Nephron (organoid): Measurements from ENCODE around the gene FGF7.

Experiments
- H3K27ac Mint-ChIP-seq, 3 experiments: 2 replicates each; pipeline ENCODE4 v1.8.0; 2020; ENCODE audit warnings: mixed read lengths in 3 of 3, mild to moderate bottlenecking in 2 of 3, moderate library complexity in 1 of 3
- H3K27me3 Mint-ChIP-seq: 2 replicates; pipeline ENCODE4 v1.8.0; 2021; ENCODE audit warnings: low read depth, mild to moderate bottlenecking, moderate library complexity, mixed read lengths
- H3K36me3 Mint-ChIP-seq: 2 replicates; pipeline ENCODE4 v1.8.0; 2020; ENCODE audit warnings: low read depth, mixed read lengths
- H3K4me1 Mint-ChIP-seq: 2 replicates; pipeline ENCODE4 v1.8.0; 2020; ENCODE audit warnings: mixed read lengths
- H3K4me3 Mint-ChIP-seq, 3 experiments: 2 replicates each; pipeline ENCODE4 v1.8.0; 2020; ENCODE audit warnings: mild to moderate bottlenecking in 3 of 3, mixed read lengths in 3 of 3, moderate library complexity in 2 of 3
- H3K9me3 Mint-ChIP-seq: 2 replicates; pipeline ENCODE4 v1.8.0; 2020; ENCODE audit warnings: mixed read lengths
- TF ChIP-seq, protein P1 (sequence below), 3 experiments: fragments of 200-600 bp; sonication (generic); IDR thresholded peaks; one replicate each; pipeline ENCODE4 v1.5.0; 2021; ENCODE audit warnings: antibody characterized with exemption in 3 of 3; ENCODE audit not compliant: unreplicated experiment in 3 of 3

Gene FGF7

DNA sequence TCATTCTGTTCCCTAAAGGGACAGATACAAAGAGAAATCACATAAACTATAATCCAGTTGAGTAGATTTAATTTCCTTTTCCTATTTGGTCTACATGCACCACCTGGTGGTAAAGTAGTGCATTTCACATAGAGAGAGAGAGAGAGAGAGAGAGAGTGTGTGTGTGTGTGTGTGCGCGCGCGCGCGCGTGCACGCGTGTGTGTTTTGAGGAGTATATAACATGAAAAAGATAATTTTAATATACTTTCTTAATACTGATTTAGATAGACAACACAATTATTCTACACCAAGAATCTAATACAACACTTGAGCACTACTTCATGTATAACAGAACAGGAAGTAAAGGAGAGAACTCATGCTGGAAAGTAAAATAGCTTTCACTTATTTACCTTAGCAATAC lies 1.1 kb upstream of the FGF7 start:
- peak overlapping the region; percentile 50 to 72 (median 66) for H3K4me3 Mint-ChIP-seq
- TF ChIP-seq, protein P1, sequence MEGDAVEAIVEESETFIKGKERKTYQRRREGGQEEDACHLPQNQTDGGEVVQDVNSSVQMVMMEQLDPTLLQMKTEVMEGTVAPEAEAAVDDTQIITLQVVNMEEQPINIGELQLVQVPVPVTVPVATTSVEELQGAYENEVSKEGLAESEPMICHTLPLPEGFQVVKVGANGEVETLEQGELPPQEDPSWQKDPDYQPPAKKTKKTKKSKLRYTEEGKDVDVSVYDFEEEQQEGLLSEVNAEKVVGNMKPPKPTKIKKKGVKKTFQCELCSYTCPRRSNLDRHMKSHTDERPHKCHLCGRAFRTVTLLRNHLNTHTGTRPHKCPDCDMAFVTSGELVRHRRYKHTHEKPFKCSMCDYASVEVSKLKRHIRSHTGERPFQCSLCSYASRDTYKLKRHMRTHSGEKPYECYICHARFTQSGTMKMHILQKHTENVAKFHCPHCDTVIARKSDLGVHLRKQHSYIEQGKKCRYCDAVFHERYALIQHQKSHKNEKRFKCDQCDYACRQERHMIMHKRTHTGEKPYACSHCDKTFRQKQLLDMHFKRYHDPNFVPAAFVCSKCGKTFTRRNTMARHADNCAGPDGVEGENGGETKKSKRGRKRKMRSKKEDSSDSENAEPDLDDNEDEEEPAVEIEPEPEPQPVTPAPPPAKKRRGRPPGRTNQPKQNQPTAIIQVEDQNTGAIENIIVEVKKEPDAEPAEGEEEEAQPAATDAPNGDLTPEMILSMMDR (IDR thresholded peaks at IDR 0.05; ENCODE audit: unreplicated experiment in 3 of 3), result peak; percentile 80 to 83 (median 80)
- peak overlapping the region in 2 of 3 experiments; percentile 59 to 78 for H3K27ac Mint-ChIP-seq
- no peaks in the 10 kb centered on the region for H3K36me3 Mint-ChIP-seq
- H3K4me1 Mint-ChIP-seq, result peaks cover 6% of the 10 kb centered on the region
- no peaks in the 10 kb centered on the region for H3K27me3 Mint-ChIP-seq
- H3K9me3 Mint-ChIP-seq, result no peaks in the 10 kb centered on the region

DNA sequence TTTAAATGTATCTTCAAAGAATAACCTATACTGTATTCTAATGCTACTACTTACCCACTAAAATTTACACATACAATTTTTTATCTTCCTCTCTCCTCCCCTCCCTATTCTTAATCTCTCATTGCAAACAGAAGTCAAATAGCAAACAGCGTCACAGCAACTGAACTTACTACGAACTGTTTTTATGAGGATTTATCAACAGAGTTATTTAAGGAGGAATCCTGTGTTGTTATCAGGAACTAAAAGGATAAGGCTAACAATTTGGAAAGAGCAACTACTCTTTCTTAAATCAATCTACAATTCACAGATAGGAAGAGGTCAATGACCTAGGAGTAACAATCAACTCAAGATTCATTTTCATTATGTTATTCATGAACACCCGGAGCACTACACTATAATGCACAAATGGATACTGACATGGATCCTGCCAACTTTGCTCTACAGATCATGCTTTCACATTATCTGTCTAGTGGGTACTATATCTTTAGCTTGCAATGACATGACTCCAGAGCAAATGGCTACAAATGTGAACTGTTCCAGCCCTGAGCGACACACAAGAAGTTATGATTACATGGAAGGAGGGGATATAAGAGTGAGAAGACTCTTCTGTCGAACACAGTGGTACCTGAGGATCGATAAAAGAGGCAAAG lies 984 bp downstream of the FGF7 start:
- Mint-ChIP-seq H3K4me1 (peaks cover 21% of the 10 kb centered on the region), H3K27ac (no peak overlapping the region), H3K9me3 (no peaks in the 10 kb centered on the region), H3K4me3 (no peak overlapping the region), H3K27me3 (no peaks in the 10 kb centered on the region), H3K36me3 (peaks cover 14% of the 10 kb centered on the region)
- TF ChIP-seq, protein P1 (IDR thresholded peaks at IDR 0.05; ENCODE audit: unreplicated experiment in 3 of 3), result no peak

DNA sequence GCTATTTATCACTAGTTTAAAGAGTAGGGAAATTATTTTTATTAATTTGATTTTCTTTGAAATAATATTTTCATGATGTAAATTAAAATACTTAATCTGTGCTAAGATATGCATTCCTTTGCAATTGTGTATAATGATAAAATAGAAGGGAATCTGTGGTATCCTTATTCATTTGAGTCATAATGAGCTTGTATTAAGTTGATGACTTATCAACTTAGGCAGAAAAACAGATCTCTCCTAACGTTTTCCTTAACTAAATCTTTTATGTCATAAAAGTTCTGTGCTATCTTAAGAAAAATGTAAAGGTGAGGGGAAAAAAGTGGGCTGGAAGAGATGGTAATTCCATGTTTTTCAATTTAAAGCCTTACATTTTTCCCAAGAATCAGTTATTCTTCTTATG lies 1.9 kb downstream of the FGF7 start:
- Mint-ChIP-seq H3K4me1 (peaks cover 29% of the 10 kb centered on the region), H3K27ac (peak overlapping the region in 1 of 3 experiments; percentile 65), H3K36me3 (peaks cover 14% of the 10 kb centered on the region), H3K27me3 (no peaks in the 10 kb centered on the region), H3K4me3 (peak overlapping the region in 2 of 3 experiments; percentile 78 to 86), H3K9me3 (no peaks in the 10 kb centered on the region)
- TF ChIP-seq, protein P1 (IDR thresholded peaks at IDR 0.05; ENCODE audit: unreplicated experiment in 3 of 3), result no peak

DNA sequence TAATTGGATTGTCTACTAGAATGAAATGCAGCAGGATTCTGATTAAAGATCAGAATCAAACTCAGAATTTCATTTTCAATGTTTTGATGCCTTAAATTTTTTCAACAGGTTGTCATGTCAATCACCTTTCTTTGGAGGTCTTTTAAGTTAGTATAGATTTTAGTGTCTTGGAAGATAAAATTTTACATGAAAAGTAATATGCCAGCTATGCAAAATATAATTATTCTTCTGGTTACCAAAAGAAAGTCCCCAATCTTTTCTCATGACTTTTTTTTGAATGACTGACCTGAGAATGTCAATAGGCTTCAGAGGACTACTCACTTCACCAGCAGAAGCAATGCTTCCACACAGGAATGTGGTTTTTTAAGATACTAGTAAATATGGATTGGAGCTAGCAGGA lies 4.3 kb downstream of the FGF7 start:
- Mint-ChIP-seq H3K27ac (peak overlapping the region in 1 of 3 experiments; percentile 11), H3K27me3 (no peaks in the 10 kb centered on the region), H3K4me1 (peaks cover 44% of the 10 kb centered on the region), H3K9me3 (no peaks in the 10 kb centered on the region), H3K36me3 (peaks cover 18% of the 10 kb centered on the region), H3K4me3 (peak overlapping the region; percentile 61 to 78 (median 64))
- TF ChIP-seq, protein P1 (IDR thresholded peaks at IDR 0.05; ENCODE audit: unreplicated experiment in 3 of 3), result no peak

DNA sequence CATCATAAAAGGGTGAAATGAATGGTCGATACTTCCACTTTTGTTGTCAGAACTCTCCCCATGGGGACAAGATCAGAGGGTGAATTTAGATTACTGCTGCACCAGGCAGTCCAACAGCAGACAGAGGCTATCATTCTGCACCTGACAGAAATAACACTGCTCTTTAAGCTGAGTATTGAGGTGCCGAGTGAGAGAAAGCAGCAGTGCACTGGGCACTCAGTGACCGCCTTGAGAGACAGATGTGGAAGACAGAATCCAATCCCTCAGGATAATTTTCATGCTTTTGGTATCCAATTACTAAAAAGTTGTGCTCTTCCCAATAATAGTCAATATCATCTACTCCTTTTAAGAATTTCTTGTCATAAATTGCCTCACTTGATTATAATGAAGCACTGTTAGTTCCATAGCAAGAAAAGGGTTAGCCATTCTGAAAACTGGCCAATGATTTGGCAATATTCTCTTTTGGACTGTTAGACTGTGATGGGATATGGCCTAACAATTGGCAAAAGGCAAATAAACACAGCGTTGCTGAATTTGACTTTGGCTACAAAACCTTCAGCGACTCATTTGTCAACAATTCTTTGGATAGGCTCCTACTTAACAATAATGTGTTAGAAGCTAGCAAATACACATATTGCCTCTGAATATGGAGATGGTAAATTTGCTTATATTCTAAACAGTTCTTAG lies 5.5 kb downstream of the FGF7 start:
- Mint-ChIP-seq H3K27me3 (no peaks in the 10 kb centered on the region), H3K4me3 (peak overlapping the region; percentile 61 to 78 (median 64)), H3K36me3 (peaks cover 18% of the 10 kb centered on the region), H3K27ac (peak overlapping the region in 2 of 3 experiments; percentile 7 to 11), H3K4me1 (peaks cover 47% of the 10 kb centered on the region), H3K9me3 (no peaks in the 10 kb centered on the region)
- TF ChIP-seq, protein P1 (IDR thresholded peaks at IDR 0.05; ENCODE audit: unreplicated experiment in 3 of 3), result no peak
